Panc1 (cell line): ENCODE results near the gene RNF215. TPM values are rescaled to one million over a fixed set of nuclear protein-coding genes. Genes with fewer than 3 reads are reported as not detected.

ENCODE experiments used
- ATAC-seq: fragments of 200-7000 bp; cut with Tn5 transposase; 2 replicates; pipeline ENCODE4 v1.9.1; 2020; ENCODE audit warnings: mild to moderate bottlenecking, moderate library complexity
- BruUV-seq: library from RNA; stranded (reverse); fragments of 400-500 nt; replicated peaks from 2 replicates; lab custom pipeline; 2021; lab: Mats Ljungman, UMichigan
- CTCF ChIA-PET: fragments of 300-600 bp; sonication (Branson Sonifier 250); formaldehyde crosslinking; loops from one replicate; lab custom pipeline; 2022; ENCODE audit warnings: antibody characterized with exemption; lab: Charles Lee
- POLR2A ChIA-PET: fragments of 300-600 bp; sonication (Branson Sonifier 250); formaldehyde crosslinking; loops from one replicate; lab custom pipeline; 2022; ENCODE audit warnings: antibody characterized with exemption; lab: Charles Lee
- DNase-seq: peaks from one replicate; pipeline ENCODE4 v3.0.0-alpha.2; 2010; ENCODE audit warnings: low read depth, low spot score
- H3K27ac ChIP-seq: 2 replicates; pipeline ENCODE4 v1.5.1; 2011; ENCODE audit warnings: mild to moderate bottlenecking, low read length, inconsistent platforms
- H3K27me3 ChIP-seq: fragments of 200-500 bp; sonication (Bioruptor generic); 2 replicates; pipeline ENCODE4 v1.6.0; 2014; ENCODE audit warnings: low read length, inconsistent platforms; ENCODE audit not compliant: control insufficient read depth, insufficient read depth
- H3K36me3 ChIP-seq: fragments of 200-500 bp; sonication (Bioruptor generic); 2 replicates; pipeline ENCODE4 v1.5.1; 2014; ENCODE audit warnings: inconsistent platforms, mild to moderate bottlenecking, low read length, moderate library complexity; ENCODE audit not compliant: control insufficient read depth, insufficient read depth
- H3K4me1 ChIP-seq: 2 replicates; pipeline ENCODE4 v1.5.1; 2011; ENCODE audit warnings: inconsistent platforms, mild to moderate bottlenecking, low read length, moderate library complexity; ENCODE audit not compliant: control insufficient read depth, insufficient read depth
- H3K4me3 ChIP-seq, 2 experiments: 2 replicates each; pipeline ENCODE4 v1.5.1; 2011 to 2012; ENCODE audit warnings: low read depth in 2 of 2, low read length in 2 of 2, mild to moderate bottlenecking in 2 of 2, inconsistent platforms in 1 of 2, moderate library complexity in 1 of 2
- H3K9me3 ChIP-seq: fragments of 200-500 bp; sonication (Bioruptor generic); 2 replicates; pipeline ENCODE4 v1.5.1; 2014; ENCODE audit warnings: low read depth, mild to moderate bottlenecking, inconsistent platforms, low read length, moderate library complexity; ENCODE audit not compliant: control insufficient read depth, insufficient read depth
- POLR2AphosphoS5 ChIP-seq: IDR thresholded peaks from 2 replicates; pipeline ENCODE4 v1.6.1; 2012; ENCODE audit warnings: mild to moderate bottlenecking, low read depth, low read length, moderate library complexity
- SIN3A ChIP-seq: IDR thresholded peaks from 2 replicates; pipeline ENCODE4 v1.6.1; 2012; ENCODE audit warnings: low read depth, mild to moderate bottlenecking, low read length, moderate library complexity, borderline replicate concordance; ENCODE audit not compliant: insufficient read depth
- TCF7L2 ChIP-seq: IDR thresholded peaks from 2 replicates; pipeline ENCODE4 v1.6.1; 2011; ENCODE audit warnings: mild to moderate bottlenecking, low read depth, low read length, inconsistent platforms
- in situ Hi-C: cut with HindIII; loops from 2 replicates; pipeline ENCODE4 v1.10.0; 2016; ENCODE audit warnings: low sequenced_read_pairs, low pct_unique_long_range_greater_than_20kb
- intact Hi-C: fragments of 100-400 bp; cut with micrococcal nuclease; formaldehyde crosslinking; loops from one replicate; pipeline ENCODE4 v1.10.0; 2022; ENCODE audit not compliant: unreplicated experiment
- total RNA-seq: library from RNA; stranded (reverse); gene quantifications from one replicate; pipeline ENCODE4 v1.2.1, GENCODE V29; 2021; ENCODE audit not compliant: unreplicated experiment
- TF ChIP-seq, protein P1 (sequence below), 2 experiments: IDR thresholded peaks; 2 replicates each; pipeline ENCODE4 v1.6.1; 2011 to 2012; ENCODE audit warnings: low read depth in 2 of 2, control low read depth in 1 of 2, low read length in 1 of 2, mild to moderate bottlenecking in 1 of 2, moderate library complexity in 1 of 2; ENCODE audit not compliant: insufficient read depth in 1 of 2
- TF ChIP-seq, protein P2 (sequence below): fragments of 450-650 bp; IDR thresholded peaks from 2 replicates; pipeline ENCODE4 v1.5.1; 2017; ENCODE audit warnings: mild to moderate bottlenecking

Gene RNF215
- total RNA-seq, 1 experiment from 2014 or later = 35.8 TPM

DNA sequence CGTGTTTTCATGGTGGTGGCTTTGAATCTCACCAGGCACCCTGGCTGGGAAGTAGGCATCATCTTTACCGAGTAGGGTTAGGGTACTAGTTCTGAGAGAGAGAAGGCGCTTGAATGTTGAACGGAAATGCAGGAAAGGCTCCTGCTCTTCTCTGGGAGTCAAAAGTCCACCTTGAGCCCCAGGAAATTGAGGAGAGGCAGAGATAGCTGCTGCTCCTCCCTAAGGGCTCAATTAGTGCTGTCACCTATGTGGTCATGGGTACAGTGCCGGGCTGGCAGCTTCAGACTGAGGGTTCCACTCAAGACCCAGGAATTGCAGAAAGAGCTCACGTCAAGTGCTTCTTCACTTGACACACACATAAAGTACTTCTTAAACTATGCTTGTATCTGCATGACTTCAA lies 28.7 kb downstream of the RNF215 start:
- BruUV-seq = no TSS peak
- ChIA-PET POLR2A (interaction anchor here (0.6 to 1.1 kb wide), 2 partner anchors 9 to 64 kb away, joined by 3 read pairs; no protein-coding TSS in a partner anchor), CTCF (no interaction called here)
- TF ChIP-seq, protein P1, sequence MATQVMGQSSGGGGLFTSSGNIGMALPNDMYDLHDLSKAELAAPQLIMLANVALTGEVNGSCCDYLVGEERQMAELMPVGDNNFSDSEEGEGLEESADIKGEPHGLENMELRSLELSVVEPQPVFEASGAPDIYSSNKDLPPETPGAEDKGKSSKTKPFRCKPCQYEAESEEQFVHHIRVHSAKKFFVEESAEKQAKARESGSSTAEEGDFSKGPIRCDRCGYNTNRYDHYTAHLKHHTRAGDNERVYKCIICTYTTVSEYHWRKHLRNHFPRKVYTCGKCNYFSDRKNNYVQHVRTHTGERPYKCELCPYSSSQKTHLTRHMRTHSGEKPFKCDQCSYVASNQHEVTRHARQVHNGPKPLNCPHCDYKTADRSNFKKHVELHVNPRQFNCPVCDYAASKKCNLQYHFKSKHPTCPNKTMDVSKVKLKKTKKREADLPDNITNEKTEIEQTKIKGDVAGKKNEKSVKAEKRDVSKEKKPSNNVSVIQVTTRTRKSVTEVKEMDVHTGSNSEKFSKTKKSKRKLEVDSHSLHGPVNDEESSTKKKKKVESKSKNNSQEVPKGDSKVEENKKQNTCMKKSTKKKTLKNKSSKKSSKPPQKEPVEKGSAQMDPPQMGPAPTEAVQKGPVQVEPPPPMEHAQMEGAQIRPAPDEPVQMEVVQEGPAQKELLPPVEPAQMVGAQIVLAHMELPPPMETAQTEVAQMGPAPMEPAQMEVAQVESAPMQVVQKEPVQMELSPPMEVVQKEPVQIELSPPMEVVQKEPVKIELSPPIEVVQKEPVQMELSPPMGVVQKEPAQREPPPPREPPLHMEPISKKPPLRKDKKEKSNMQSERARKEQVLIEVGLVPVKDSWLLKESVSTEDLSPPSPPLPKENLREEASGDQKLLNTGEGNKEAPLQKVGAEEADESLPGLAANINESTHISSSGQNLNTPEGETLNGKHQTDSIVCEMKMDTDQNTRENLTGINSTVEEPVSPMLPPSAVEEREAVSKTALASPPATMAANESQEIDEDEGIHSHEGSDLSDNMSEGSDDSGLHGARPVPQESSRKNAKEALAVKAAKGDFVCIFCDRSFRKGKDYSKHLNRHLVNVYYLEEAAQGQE (IDR thresholded peaks at IDR 0.05; ENCODE audit: insufficient read depth in 1 of 2, low read depth in 2 of 2, low read length in 1 of 2) = no peak
- TF ChIP-seq, protein P2, sequence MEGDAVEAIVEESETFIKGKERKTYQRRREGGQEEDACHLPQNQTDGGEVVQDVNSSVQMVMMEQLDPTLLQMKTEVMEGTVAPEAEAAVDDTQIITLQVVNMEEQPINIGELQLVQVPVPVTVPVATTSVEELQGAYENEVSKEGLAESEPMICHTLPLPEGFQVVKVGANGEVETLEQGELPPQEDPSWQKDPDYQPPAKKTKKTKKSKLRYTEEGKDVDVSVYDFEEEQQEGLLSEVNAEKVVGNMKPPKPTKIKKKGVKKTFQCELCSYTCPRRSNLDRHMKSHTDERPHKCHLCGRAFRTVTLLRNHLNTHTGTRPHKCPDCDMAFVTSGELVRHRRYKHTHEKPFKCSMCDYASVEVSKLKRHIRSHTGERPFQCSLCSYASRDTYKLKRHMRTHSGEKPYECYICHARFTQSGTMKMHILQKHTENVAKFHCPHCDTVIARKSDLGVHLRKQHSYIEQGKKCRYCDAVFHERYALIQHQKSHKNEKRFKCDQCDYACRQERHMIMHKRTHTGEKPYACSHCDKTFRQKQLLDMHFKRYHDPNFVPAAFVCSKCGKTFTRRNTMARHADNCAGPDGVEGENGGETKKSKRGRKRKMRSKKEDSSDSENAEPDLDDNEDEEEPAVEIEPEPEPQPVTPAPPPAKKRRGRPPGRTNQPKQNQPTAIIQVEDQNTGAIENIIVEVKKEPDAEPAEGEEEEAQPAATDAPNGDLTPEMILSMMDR = no peak
- TF ChIP-seq TCF7L2 = no peak
- no peak for TF ChIP-seq POLR2AphosphoS5
- no peak for TF ChIP-seq SIN3A
- intact Hi-C loops = no loop called here
- in situ Hi-C loops = no loop called here
- ATAC-seq (no peak), DNase-seq (no peak)
- Histone ChIP-seq H3K4me1 (peaks cover 7% of the 10 kb centered on the region; the same call in 1 of the 2 replicates), H3K9me3 (no peaks in the 10 kb centered on the region), H3K27me3 (no peaks in the 10 kb centered on the region), H3K4me3 (no peak overlapping the region), H3K36me3 (peaks cover 5% of the 10 kb centered on the region; the same call in 1 of the 2 replicates), H3K27ac (no peak overlapping the region)

DNA sequence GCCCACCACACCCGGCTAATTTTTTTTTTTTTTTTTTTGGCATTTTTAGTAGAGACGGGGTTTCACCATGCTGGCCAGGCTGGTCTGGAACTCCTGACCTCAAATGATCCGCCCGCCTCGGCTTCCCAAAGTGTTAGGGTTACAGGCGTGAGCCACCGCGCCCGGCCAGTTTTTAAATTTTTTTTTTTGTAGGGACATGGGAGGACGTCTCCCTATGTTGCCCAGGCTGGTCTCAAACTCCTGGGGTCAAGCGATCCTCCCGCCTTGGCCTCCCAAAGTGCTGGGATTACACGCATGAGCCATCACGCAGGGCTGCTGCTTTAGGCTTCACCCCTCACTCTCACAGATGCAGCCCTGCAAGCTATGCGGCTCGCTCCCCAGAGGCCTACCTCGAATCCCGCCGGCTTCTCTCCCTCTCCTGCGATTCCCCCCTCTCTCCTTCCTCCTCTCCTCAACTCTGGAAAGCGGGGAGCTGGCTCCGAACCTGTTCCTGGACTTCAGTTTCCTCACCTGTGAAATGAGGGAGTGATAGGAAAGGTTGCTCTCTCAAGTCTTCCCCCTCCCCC lies 29.5 kb downstream of the RNF215 start:
- CTCF ChIA-PET = no interaction called here
- Histone ChIP-seq H3K27me3 (no peaks in the 10 kb centered on the region), H3K27ac (no peak overlapping the region), H3K4me3 (peak overlapping the region; percentile 87 to 95), H3K4me1 (peaks cover 7% of the 10 kb centered on the region; the same call in 1 of the 2 replicates), H3K9me3 (no peaks in the 10 kb centered on the region), H3K36me3 (peaks cover 5% of the 10 kb centered on the region; the same call in 1 of the 2 replicates)
- no TSS peak for BruUV-seq
- POLR2A ChIA-PET = no interaction called here
- in situ Hi-C loops = no loop called here
- no peak for TF ChIP-seq TCF7L2
- TF ChIP-seq SIN3A = no peak
- TF ChIP-seq, protein P1 (IDR thresholded peaks at IDR 0.05; ENCODE audit: insufficient read depth in 1 of 2, low read depth in 2 of 2, low read length in 1 of 2) = no peak
- DNase-seq = no peak
- intact Hi-C loops = no loop called here
- ATAC-seq = no peak
